HG03135 (cell line): Measurements from ENCODE around the gene SLC3A2.

Experiments used
- ATAC-seq: cut with Tn5 transposase; IDR thresholded peaks from one replicate; pipeline ENCODE4 v1.9.1; 2021; ENCODE audit warnings: mild to moderate bottlenecking, moderate library complexity; ENCODE audit not compliant: unreplicated experiment

SLC3A2 gene

GRCh38 chr11:62880231-62880802 lies 379 bp upstream of the SLC3A2 start:
- ATAC-seq, result peak; percentile 11

GRCh38 chr11:62881579-62882430 lies 1.1 kb downstream of the SLC3A2 start:
- peak; percentile 41 for ATAC-seq

DNA sequence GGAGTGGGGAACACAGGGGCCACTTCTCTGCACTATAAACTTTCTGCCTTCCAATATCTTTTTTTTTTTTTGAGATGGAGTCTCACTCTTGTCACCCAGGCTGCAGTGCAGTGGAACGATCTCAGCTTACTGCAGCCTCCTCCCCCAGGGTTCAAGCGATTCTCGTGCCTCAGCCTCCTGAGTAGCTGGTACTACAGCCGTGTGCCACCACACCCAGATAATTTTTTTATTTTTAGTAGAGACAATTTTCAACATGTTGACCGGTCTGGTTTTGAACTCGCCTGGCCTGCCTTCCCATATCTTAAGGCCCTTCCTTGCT lies 1.7 kb downstream of the SLC3A2 start:
- no peak for ATAC-seq

- no peak for ATAC-seq
Observed at GRCh38 chr11:62882788-62883501, 2.2 kb downstream of the SLC3A2 start.

- ATAC-seq, result no peak
Observed at GRCh38 chr11:62883673-62884072, 3.0 kb downstream of the SLC3A2 start.

- no peak for ATAC-seq
Observed at GRCh38 chr11:62885137-62885750, 4.5 kb downstream of the SLC3A2 start.

DNA sequence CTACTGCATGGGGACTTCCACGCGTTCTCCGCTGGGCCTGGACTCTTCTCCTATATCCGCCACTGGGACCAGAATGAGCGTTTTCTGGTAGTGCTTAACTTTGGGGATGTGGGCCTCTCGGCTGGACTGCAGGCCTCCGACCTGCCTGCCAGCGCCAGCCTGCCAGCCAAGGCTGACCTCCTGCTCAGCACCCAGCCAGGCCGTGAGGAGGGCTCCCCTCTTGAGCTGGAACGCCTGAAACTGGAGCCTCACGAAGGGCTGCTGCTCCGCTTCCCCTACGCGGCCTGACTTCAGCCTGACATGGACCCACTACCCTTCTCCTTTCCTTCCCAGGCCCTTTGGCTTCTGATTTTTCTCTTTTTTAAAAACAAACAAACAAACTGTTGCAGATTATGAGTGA lies 7.7 kb downstream of the SLC3A2 start:
- ATAC-seq, result no peak

GRCh38 chr11:62889126-62889483 lies 8.4 kb downstream of the SLC3A2 start:
- ATAC-seq, result no peak

- ATAC-seq, result no peak
Observed at GRCh38 chr11:62889484-62890437, 9.1 kb downstream of the SLC3A2 start.

- no peak for ATAC-seq
Observed at GRCh38 chr11:62892077-62892922, 11.6 kb downstream of the SLC3A2 start.

GRCh38 chr11:62895501-62895900 lies 14.8 kb downstream of the SLC3A2 start:
- no peak for ATAC-seq

- ATAC-seq, result no peak
Observed at GRCh38 chr11:62896049-62896448, 15.4 kb downstream of the SLC3A2 start.

DNA sequence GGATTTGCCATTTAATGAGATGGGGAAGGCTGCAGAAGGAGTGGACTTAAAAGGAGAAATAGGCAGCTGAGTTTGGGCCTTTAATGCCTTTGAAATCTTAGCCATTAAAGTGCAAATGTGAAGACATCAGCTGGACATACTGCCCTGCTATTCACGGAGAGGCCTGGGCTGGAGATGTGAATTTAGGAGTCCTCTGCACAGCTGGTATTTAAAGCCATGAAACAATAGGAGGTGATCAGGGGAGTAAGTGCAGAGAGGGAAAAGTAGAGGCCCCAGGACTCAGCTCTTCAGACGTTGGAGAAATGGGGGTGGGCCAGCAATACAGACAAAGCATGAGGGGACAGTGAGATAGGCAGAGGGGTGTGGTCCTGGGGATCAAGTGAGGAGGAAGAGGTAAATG lies 16.6 kb downstream of the SLC3A2 start:
- no peak for ATAC-seq

GRCh38 chr11:62898027-62898426 lies 17.3 kb downstream of the SLC3A2 start:
- no peak for ATAC-seq

DNA sequence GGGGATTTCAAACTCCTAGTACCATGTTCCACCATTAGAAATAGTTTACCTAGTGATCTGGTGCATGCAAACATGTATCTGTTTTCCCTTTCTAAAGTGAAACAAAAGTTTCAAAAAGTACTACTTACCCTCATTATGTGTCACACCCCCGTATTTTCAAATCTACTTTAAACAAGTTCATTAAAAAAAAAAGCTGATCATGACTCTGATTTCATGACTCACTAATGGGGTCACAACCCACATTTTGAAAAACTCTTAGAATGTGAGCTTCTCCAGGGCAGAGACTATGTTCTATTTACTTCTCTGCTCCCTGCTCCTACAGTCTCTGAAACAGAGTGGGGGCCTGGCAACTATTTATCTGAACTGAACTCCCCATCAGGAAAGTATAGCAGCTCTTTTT lies 22.2 kb downstream of the SLC3A2 start:
- ATAC-seq, result no peak

GRCh38 chr11:62905296-62905695 lies 24.6 kb downstream of the SLC3A2 start:
- ATAC-seq, result no peak

DNA sequence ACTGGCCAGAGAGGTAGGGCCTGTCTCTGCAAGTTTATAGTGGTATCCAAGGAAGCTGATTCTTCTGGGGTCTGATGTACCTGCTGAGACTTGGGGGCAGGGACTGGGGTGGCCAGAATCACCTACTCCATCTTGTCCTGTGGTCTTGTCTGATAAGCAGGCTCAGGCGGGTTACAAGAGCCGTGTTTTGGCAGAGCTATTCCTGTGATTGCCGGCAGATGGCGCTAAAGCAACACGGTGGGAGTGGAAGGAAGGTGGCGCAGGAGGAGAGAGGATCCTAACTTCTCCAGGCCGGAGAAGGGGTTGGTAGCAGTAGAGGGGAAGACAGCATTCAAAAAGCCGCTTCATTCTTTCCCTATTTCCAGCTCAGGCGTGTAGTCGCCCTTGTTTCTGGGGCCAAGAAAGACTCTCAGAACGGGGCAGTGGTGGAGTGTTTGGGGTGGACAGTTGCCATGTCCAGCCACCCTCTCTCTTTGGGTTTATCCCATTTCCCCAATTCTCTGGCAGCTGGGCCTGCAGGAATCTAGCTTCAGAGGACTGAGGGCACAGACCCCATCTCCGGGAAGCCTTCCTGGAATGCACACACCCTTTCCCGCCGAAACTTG lies 25.3 kb downstream of the SLC3A2 start:
- no peak for ATAC-seq

- no peak for ATAC-seq
Observed at GRCh38 chr11:62908468-62909072, 27.9 kb downstream of the SLC3A2 start.
